Colonic mucosa (tissue), 4 donors: ENCODE data around the gene WDR33. TPM values are rescaled to one million over a fixed set of nuclear protein-coding genes. Genes with fewer than 3 reads are reported as not detected.

Source experiments
- DNase-seq: peaks from one replicate; pipeline ENCODE4 v3.0.0-alpha.2; 2020
- H3K27ac ChIP-seq: fragments of 200-600 bp; one replicate; pipeline ENCODE4 v1.8.0; 2021
- H3K27me3 ChIP-seq: fragments of 200-600 bp; one replicate; pipeline ENCODE4 v1.8.0; 2021
- H3K36me3 ChIP-seq: fragments of 200-600 bp; one replicate; pipeline ENCODE4 v1.8.0; 2021
- H3K4me1 ChIP-seq: fragments of 200-600 bp; one replicate; pipeline ENCODE4 v1.8.0; 2021; ENCODE audit warnings: mild to moderate bottlenecking
- H3K4me3 ChIP-seq: fragments of 200-600 bp; one replicate; pipeline ENCODE4 v1.8.0; 2021
- H3K9ac ChIP-seq, 2 donors: one replicate each; pipeline ENCODE4 v1.7.0; 2013; ENCODE audit warnings: control low read depth in 2 of 2, low read depth in 2 of 2, low read length in 2 of 2
- H3K9me3 ChIP-seq: fragments of 200-600 bp; one replicate; pipeline ENCODE4 v1.8.0; 2021
- intact Hi-C: fragments of 100-400 bp; cut with DNase I; formaldehyde crosslinking; loops from one replicate; pipeline ENCODE4 v1.14.1; 2022
- total RNA-seq, 2 donors: library from RNA; stranded (reverse); fragmentation: NEBNext Ultra II Directional in 1 of 2; extraction: Animal tissue kit (Norgen Biotek cat#: 25700) in 1 of 2; gene quantifications; one replicate each; pipeline ENCODE4 v1.2.1, GENCODE V29; 2021
- TF ChIP-seq, protein P1 (sequence below): fragments of 200-600 bp; IDR thresholded peaks from one replicate; pipeline ENCODE4 v1.8.0; 2022; ENCODE audit warnings: antibody characterized with exemption, mild to moderate bottlenecking
- donor health status: healthy.
- donor health status: DM: no; HTN: no; CAD: no.
- donor health status: DM: no; HTN: no; CAD: no.

WDR33 gene
- total RNA-seq, 2 donors from 2014 or later, result 48.1 to 59.4 TPM

DNA sequence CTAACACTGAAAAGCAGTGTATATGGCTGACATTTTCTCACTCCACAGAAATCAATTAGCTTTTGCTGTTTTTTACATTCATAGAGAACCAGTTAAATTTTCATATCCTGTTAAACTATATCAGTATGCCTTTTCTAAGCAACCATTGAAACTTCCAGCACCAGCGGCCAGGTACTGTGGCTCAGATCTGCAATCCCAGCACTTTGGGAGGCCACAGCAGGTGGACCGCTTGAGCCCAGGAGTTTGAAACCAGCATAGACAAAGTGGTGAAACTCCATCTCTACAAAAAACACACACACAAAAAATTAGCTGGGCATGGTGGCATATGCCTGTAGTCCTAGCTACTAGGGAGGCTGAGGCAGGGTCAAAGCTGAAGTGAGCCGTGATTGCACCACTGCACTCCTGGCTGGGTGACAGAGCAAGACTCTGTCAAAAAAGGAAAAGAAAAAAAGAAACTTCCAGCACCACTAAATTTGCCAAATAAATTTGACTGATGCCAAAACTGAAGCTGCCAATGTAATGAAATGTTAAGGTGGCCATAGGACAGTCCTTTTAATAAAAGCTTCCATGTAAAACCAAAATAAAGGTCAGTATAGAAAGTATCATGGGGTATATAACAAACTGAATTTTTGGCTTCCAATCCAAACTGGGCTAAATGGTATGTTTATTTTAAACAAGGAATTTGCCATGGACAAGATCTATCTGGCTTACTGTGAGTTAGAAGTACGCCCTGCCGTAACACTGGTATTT lies 106.2 kb downstream of the WDR33 start:
- no peak for DNase-seq
- TF ChIP-seq, protein P1, sequence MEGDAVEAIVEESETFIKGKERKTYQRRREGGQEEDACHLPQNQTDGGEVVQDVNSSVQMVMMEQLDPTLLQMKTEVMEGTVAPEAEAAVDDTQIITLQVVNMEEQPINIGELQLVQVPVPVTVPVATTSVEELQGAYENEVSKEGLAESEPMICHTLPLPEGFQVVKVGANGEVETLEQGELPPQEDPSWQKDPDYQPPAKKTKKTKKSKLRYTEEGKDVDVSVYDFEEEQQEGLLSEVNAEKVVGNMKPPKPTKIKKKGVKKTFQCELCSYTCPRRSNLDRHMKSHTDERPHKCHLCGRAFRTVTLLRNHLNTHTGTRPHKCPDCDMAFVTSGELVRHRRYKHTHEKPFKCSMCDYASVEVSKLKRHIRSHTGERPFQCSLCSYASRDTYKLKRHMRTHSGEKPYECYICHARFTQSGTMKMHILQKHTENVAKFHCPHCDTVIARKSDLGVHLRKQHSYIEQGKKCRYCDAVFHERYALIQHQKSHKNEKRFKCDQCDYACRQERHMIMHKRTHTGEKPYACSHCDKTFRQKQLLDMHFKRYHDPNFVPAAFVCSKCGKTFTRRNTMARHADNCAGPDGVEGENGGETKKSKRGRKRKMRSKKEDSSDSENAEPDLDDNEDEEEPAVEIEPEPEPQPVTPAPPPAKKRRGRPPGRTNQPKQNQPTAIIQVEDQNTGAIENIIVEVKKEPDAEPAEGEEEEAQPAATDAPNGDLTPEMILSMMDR, result no peak
- no peak overlapping the region for H3K27ac ChIP-seq

DNA sequence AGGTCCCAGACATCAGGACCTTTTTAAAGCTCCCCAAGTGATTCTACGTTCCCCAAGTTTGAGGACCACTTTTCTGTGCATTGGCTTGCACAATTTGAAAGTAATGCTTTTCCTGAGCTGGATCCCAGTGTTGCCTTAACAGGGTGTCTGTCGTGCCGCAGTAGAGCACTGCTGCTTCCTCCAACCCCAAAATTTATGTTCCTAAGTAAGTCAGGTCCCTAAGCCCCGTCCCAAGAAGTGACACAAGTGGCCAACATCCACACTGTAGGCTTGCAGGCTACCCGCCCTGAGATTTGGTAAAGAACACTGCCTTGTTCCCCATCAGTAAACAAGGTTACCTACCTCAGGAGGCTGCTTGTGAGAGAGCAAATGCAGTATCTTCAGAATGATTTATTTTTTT lies 107.7 kb downstream of the WDR33 start:
- Histone ChIP-seq H3K36me3 (peaks cover 6% of the 10 kb centered on the region), H3K4me3 (no peak overlapping the region), H3K4me1 (peaks cover 18% of the 10 kb centered on the region), H3K9me3 (no peaks in the 10 kb centered on the region), H3K27me3 (no peaks in the 10 kb centered on the region), H3K9ac (no peak overlapping the region), H3K27ac (no peak overlapping the region)
- DNase-seq, result no peak
- TF ChIP-seq, protein P1, result no peak
- intact Hi-C loops, result no loop called here

More for the DNA sequence above, 106.2 kb downstream of the WDR33 start:
- intact Hi-C loops, result no loop called here
- H3K4me3 ChIP-seq, result no peak overlapping the region
- no peaks in the 10 kb centered on the region for H3K9me3 ChIP-seq
- H3K27me3 ChIP-seq, result no peaks in the 10 kb centered on the region
- peaks cover 9% of the 10 kb centered on the region for H3K36me3 ChIP-seq
- H3K9ac ChIP-seq, result no peak overlapping the region
- H3K4me1 ChIP-seq, result peaks cover 18% of the 10 kb centered on the region

DNA sequence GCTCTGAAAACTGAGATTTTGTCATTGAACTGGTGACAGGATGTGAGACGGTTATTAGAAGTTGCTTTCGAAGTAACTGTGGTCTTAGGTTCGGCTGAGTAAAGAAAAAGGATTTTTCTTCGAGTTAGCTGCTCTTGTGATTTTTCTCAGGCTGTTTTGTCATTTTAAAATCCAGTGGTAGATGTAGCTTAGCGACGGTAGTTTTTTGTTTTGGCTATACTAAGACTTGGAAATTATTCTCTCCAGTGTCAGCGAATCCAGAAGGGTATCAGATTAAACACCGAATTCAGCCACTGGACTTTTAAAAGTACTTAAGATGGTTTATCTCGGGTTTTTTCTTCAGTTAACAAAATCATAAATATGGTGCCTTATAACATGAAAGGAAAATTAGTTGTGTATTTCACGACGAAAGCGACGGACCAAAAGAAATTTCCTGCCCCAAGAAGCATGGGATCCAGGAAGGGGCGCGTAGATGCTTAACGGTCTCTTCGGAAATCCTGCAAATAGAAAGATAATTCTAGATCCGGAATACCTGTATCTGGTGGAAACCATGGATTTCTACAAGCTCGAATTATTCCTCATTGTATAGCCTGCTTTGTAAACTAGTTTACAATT lies 108.5 kb downstream of the WDR33 start:
- Histone ChIP-seq H3K4me1 (peaks cover 18% of the 10 kb centered on the region), H3K9ac (peak overlapping the region; percentile 73 to 90), H3K4me3 (peak overlapping the region; percentile 59), H3K27ac (peak overlapping the region; percentile 92), H3K9me3 (no peaks in the 10 kb centered on the region), H3K27me3 (no peaks in the 10 kb centered on the region), H3K36me3 (no peaks in the 10 kb centered on the region)
- intact Hi-C loops, result no loop called here
- DNase-seq, result no peak
- TF ChIP-seq, protein P1, result no peak

DNA sequence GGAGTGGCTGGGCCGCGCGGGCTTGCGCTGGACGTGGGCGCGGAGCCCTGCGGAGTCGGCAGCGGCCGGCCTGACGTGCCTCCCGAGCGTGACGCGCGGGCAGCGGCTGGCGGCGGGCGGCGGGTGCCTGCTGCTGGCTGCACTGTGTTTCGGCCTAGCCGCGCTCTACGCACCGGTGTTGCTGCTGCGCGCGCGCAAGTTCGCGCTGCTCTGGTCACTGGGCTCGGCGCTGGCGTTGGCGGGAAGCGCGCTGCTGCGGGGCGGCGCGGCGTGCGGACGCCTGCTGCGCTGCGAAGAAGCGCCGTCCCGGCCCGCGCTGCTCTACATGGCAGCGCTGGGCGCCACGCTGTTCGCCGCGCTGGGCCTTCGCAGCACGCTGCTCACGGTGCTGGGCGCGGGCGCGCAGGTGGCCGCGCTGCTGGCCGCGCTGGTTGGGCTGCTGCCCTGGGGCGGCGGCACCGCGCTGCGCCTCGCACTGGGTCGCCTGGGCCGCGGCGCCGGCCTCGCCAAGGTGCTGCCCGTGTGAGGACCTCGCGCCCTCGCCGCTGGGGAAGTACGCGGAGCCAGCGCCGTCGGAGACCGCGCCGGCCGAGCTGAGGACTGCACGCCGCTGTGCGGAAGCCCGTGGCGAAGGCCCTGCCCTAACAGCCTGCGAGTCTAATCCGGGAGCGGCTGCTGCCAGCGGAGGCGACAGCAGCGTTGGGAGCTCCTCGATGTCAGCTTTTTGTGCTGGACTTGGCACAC lies 109.1 kb downstream of the WDR33 start:
- Histone ChIP-seq H3K27ac (peak overlapping the region; percentile 92), H3K4me3 (peak overlapping the region; percentile 59), H3K27me3 (no peaks in the 10 kb centered on the region), H3K9me3 (no peaks in the 10 kb centered on the region), H3K9ac (peak overlapping the region; percentile 78 to 90), H3K36me3 (no peaks in the 10 kb centered on the region), H3K4me1 (peaks cover 18% of the 10 kb centered on the region)
- peak; percentile 73 for DNase-seq
- TF ChIP-seq, protein P1, result no peak
- intact Hi-C loops, result no loop called here

DNA sequence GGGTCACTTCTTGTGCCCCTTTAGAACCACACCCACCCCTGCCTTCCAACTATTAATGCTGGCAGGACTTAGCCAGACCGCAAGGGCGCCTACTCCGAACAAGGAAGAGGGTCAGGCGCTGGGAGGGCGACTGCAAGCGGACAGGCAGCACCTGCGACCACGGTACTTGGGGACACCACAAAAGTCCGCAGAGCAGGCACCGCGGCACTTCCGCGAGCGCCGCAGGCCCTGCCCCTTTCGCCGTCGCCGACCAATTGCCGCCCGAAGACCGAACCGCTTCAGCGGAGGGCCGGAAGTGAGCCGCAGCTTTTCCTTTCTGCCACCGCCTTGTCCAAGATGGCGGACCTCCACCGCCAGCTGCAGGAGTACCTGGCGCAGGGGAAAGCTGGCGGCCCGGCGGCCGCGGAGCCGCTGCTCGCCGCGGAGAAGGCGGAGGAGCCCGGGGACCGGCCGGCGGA lies 109.7 kb downstream of the WDR33 start, which contains the start of gene SFT2D3:
TSS of gene SFT2D3 (plus strand) at position 305 of the 458 bp plus-strand sequence. CDS start at position 337, 32 bp downstream.
- DNase-seq, result peak; percentile 94
- H3K27me3 ChIP-seq, result no peaks in the 10 kb centered on the region
- peak within 1 kb of the TSS; percentile 59 for H3K4me3 ChIP-seq
- H3K4me1 ChIP-seq, result peaks cover 18% of the 10 kb centered on the region
- TF ChIP-seq, protein P1, result no peak
- H3K9ac ChIP-seq, result peak within 1 kb of the TSS; percentile 78 to 90
- H3K27ac ChIP-seq, result peak within 1 kb of the TSS; percentile 92
- H3K9me3 ChIP-seq, result no peaks in the 10 kb centered on the region
- H3K36me3 ChIP-seq, result no peaks in the 10 kb centered on the region
- intact Hi-C loops, result no loop called here
